ENCODE data around the gene FFAR3. TPM values are rescaled to one million over a fixed set of nuclear protein-coding genes. Genes with fewer than 3 reads are reported as not detected.

FFAR3 gene
- 0.06 to 0.17 TPM in 2 of 5 replicates, not detected in the others for total RNA-seq (2022; extraction: Qiagen RNA extraction)

GRCh38 chr19:35357867-35358573 is at the start of gene FFAR3:
TSS of gene FFAR3 (plus strand) at chr19:35358460. CDS start at chr19:35358891, 431 bp downstream.

GRCh38 chr19:35328851-35329285 is 29.4 kb upstream of the FFAR3 start, which contains the start of gene CD22:
TSS of gene CD22 (plus strand) at chr19:35329187. CDS start at chr19:35332041, 2,854 bp downstream.

GRCh38 chr19:35347171-35347929 is 10.9 kb upstream of the FFAR3 start, which contains the start of gene FFAR1:
TSS of gene FFAR1 (plus strand) at chr19:35347902. CDS start at chr19:35351552, 3,650 bp downstream.

GRCh38 chr19:35370722-35371121 is 12.5 kb downstream of the FFAR3 start, which contains the start of gene GPR42:
TSS of gene GPR42 (plus strand) at chr19:35371068. CDS start at chr19:35371360, 292 bp downstream.

Other genes with a start within 250 kb of the FFAR3 start
- 0.33 to 0.67 TPM (median 0.42 TPM) in 5 replicates for gene FXYD3, start 242.6 kb upstream of the FFAR3 start, total RNA-seq (2022; extraction: Qiagen RNA extraction)
- gene LGI4, start 223.4 kb upstream of the FFAR3 start, total RNA-seq (2022; extraction: Qiagen RNA extraction), result 0.15 to 0.45 TPM (median 0.22 TPM) in 5 replicates
- gene FXYD1, start 219.6 kb upstream of the FFAR3 start, total RNA-seq (2022; extraction: Qiagen RNA extraction), result 0.22 to 0.33 TPM in 2 of 5 replicates, not detected in the others
- 0.14 to 0.19 TPM (median 0.17 TPM) in 3 of 5 replicates, not detected in the others for gene FXYD7, start 215.2 kb upstream of the FFAR3 start, total RNA-seq (2022; extraction: Qiagen RNA extraction)
- gene FXYD5, start 203.7 kb upstream of the FFAR3 start, total RNA-seq (2022; extraction: Qiagen RNA extraction), result 171 to 243 TPM (median 234 TPM) in 5 replicates
- gene FAM187B, start 129.7 kb upstream of the FFAR3 start, total RNA-seq (2022; extraction: Qiagen RNA extraction), result not detected in 5 replicates
- 7.4 to 11.3 TPM (median 8.8 TPM) in 5 replicates for gene LSR, start 109.5 kb upstream of the FFAR3 start, total RNA-seq (2022; extraction: Qiagen RNA extraction)
- gene USF2, start 89.5 kb upstream of the FFAR3 start, total RNA-seq (2022; extraction: Qiagen RNA extraction), result 120 to 172 TPM (median 158 TPM) in 5 replicates
- gene HAMP, start 75.9 kb upstream of the FFAR3 start, total RNA-seq (2022; extraction: Qiagen RNA extraction), result 0.03 to 0.13 TPM (median 0.08 TPM) in 3 of 5 replicates, not detected in the others
- 0.15 TPM in 1 of 5 replicates, not detected in the others for gene MAG, start 66.3 kb upstream of the FFAR3 start, total RNA-seq (2022; extraction: Qiagen RNA extraction)
- gene CD22, start 29.3 kb upstream of the FFAR3 start, total RNA-seq (2022; extraction: Qiagen RNA extraction), result 0.88 to 1.3 TPM (median 1.1 TPM) in 5 replicates
- gene FFAR1, start 10.6 kb upstream of the FFAR3 start, total RNA-seq (2022; extraction: Qiagen RNA extraction), result 0.06 TPM in 1 of 5 replicates, not detected in the others
- gene GPR42, start 12.6 kb downstream of the FFAR3 start, total RNA-seq (2022; extraction: Qiagen RNA extraction), result not detected in 5 replicates
- 0.03 to 0.06 TPM (median 0.04 TPM) in 4 of 5 replicates, not detected in the other for gene FFAR2, start 89.8 kb downstream of the FFAR3 start, total RNA-seq (2022; extraction: Qiagen RNA extraction)
- gene KRTDAP, start 132.0 kb downstream of the FFAR3 start, total RNA-seq (2022; extraction: Qiagen RNA extraction), result not detected in 5 replicates
- 31.6 to 41.1 TPM (median 36.7 TPM) in 5 replicates for gene DMKN, start 155.2 kb downstream of the FFAR3 start, total RNA-seq (2022; extraction: Qiagen RNA extraction)
- 2.9 to 4.4 TPM (median 3.9 TPM) in 5 replicates for gene SBSN, start 169.9 kb downstream of the FFAR3 start, total RNA-seq (2022; extraction: Qiagen RNA extraction)
- gene GAPDHS, start 175.0 kb downstream of the FFAR3 start, total RNA-seq (2022; extraction: Qiagen RNA extraction), result 0.07 to 0.26 TPM (median 0.09 TPM) in 5 replicates
- gene TMEM147, start 187.2 kb downstream of the FFAR3 start, total RNA-seq (2022; extraction: Qiagen RNA extraction), result 352 to 413 TPM (median 378 TPM) in 5 replicates
- 0.02 to 0.19 TPM (median 0.08 TPM) in 4 of 5 replicates, not detected in the other for gene ATP4A, start 205.2 kb downstream of the FFAR3 start, total RNA-seq (2022; extraction: Qiagen RNA extraction)
- not detected in 5 replicates for gene PMIS2, start 227.7 kb downstream of the FFAR3 start, total RNA-seq (2022; extraction: Qiagen RNA extraction)

Measured in A549 treated with dexamethasone at 1 μM for 4 hours (cell line).